ENCODE measurements around the gene SORCS2.

The SORCS2 gene

GRCh38 chr4:7519638-7520376 is 327.5 kb downstream of the SORCS2 start:
- H3K4me3 ChIP-seq (ENCODE audit: low read depth, low read length): no peak overlapping the region
- H3K36me3 ChIP-seq (ENCODE audit: control insufficient read depth, insufficient read depth, low read length): no peaks in the 10 kb centered on the region
- no peaks in the 10 kb centered on the region for H3K27me3 ChIP-seq (ENCODE audit: control insufficient read depth, insufficient read depth, low read length)
- H3K9ac ChIP-seq (ENCODE audit: low read depth, low read length): no peak overlapping the region
- no peaks in the 10 kb centered on the region for H3K4me1 ChIP-seq (ENCODE audit: control insufficient read depth, insufficient read depth, low read length)
- no peaks in the 10 kb centered on the region for H3K9me3 ChIP-seq (ENCODE audit: control insufficient read depth, insufficient read depth, low read length)

GRCh38 chr4:7521666-7522065 is 329.3 kb downstream of the SORCS2 start:
- H3K9me3 ChIP-seq (ENCODE audit: control insufficient read depth, insufficient read depth, low read length): no peaks in the 10 kb centered on the region

GRCh38 chr4:7522452-7523220 is 330.3 kb downstream of the SORCS2 start:
- no peaks in the 10 kb centered on the region for H3K36me3 ChIP-seq (ENCODE audit: control insufficient read depth, insufficient read depth, low read length)
- H3K4me3 ChIP-seq (ENCODE audit: low read depth, low read length): no peak overlapping the region
- H3K9me3 ChIP-seq (ENCODE audit: control insufficient read depth, insufficient read depth, low read length): no peaks in the 10 kb centered on the region
- no peak overlapping the region for H3K9ac ChIP-seq (ENCODE audit: low read depth, low read length)
- H3K27me3 ChIP-seq (ENCODE audit: control insufficient read depth, insufficient read depth, low read length): no peaks in the 10 kb centered on the region
- no peaks in the 10 kb centered on the region for H3K4me1 ChIP-seq (ENCODE audit: control insufficient read depth, insufficient read depth, low read length)

More at GRCh38 chr4:7521666-7522065, 329.3 kb downstream of the SORCS2 start:
- Histone ChIP-seq H3K4me1 (ENCODE audit: control insufficient read depth, insufficient read depth, low read length) (no peaks in the 10 kb centered on the region), H3K4me3 (ENCODE audit: low read depth, low read length) (no peak overlapping the region), H3K9ac (ENCODE audit: low read depth, low read length) (no peak overlapping the region), H3K27me3 (ENCODE audit: control insufficient read depth, insufficient read depth, low read length) (no peaks in the 10 kb centered on the region), H3K36me3 (ENCODE audit: control insufficient read depth, insufficient read depth, low read length) (no peaks in the 10 kb centered on the region)

GRCh38 chr4:7523526-7523925 is 331.2 kb downstream of the SORCS2 start:
- Histone ChIP-seq H3K36me3 (ENCODE audit: control insufficient read depth, insufficient read depth, low read length) (no peaks in the 10 kb centered on the region), H3K4me3 (ENCODE audit: low read depth, low read length) (no peak overlapping the region), H3K27me3 (ENCODE audit: control insufficient read depth, insufficient read depth, low read length) (no peaks in the 10 kb centered on the region), H3K4me1 (ENCODE audit: control insufficient read depth, insufficient read depth, low read length) (no peaks in the 10 kb centered on the region), H3K9me3 (ENCODE audit: control insufficient read depth, insufficient read depth, low read length) (no peaks in the 10 kb centered on the region), H3K9ac (ENCODE audit: low read depth, low read length) (no peak overlapping the region)

GRCh38 chr4:7524064-7524682 is 331.8 kb downstream of the SORCS2 start:
- no peak overlapping the region for H3K4me3 ChIP-seq (ENCODE audit: low read depth, low read length)
- no peaks in the 10 kb centered on the region for H3K9me3 ChIP-seq (ENCODE audit: control insufficient read depth, insufficient read depth, low read length)
- H3K36me3 ChIP-seq (ENCODE audit: control insufficient read depth, insufficient read depth, low read length): no peaks in the 10 kb centered on the region
- H3K4me1 ChIP-seq (ENCODE audit: control insufficient read depth, insufficient read depth, low read length): no peaks in the 10 kb centered on the region
- no peak overlapping the region for H3K9ac ChIP-seq (ENCODE audit: low read depth, low read length)
- no peaks in the 10 kb centered on the region for H3K27me3 ChIP-seq (ENCODE audit: control insufficient read depth, insufficient read depth, low read length)

DNA sequence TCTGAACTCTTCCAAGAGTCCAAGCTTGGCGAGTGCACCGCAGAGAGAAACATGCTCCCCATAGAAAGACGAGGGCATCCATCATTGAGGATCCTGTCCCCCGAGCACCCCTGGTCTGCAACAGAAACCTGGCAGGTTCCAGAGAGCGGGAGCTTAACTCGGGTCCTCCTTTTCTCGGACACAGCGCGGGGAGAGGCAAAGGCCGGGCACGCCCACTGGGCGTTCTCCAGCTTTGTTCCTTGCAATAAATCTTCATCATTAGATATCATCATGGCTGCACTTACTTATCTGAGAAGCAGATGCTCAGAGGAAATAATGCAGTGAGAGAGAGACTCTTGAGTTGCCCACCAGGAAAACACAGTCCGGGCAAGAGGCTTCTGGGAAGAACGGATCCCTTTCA is 332.5 kb downstream of the SORCS2 start:
- Histone ChIP-seq H3K27me3 (ENCODE audit: control insufficient read depth, insufficient read depth, low read length) (no peaks in the 10 kb centered on the region), H3K9me3 (ENCODE audit: control insufficient read depth, insufficient read depth, low read length) (no peaks in the 10 kb centered on the region), H3K9ac (ENCODE audit: low read depth, low read length) (no peak overlapping the region), H3K36me3 (ENCODE audit: control insufficient read depth, insufficient read depth, low read length) (no peaks in the 10 kb centered on the region), H3K4me1 (ENCODE audit: control insufficient read depth, insufficient read depth, low read length) (no peaks in the 10 kb centered on the region), H3K4me3 (ENCODE audit: low read depth, low read length) (no peak overlapping the region)

DNA sequence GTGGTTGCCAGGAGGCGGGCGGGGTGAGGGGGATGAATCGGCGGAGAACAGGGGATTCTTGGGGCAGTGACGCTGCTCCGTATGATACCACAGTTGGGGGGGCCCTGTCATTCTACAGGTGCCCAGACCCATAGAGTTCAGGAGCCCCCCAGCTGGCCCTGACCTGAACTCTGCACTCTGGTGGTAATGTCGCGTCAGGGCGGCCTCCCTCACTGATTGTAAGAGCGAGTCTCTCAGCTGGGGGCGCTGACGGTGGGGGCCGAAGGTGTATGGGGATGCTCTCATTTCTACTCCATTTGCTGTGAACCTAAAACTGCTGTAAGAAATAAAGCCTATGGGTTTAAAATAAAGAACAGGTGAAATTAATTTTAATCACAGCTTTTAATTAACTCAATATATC is 334.2 kb downstream of the SORCS2 start:
- Histone ChIP-seq H3K9ac (ENCODE audit: low read depth, low read length) (no peak overlapping the region), H3K9me3 (ENCODE audit: control insufficient read depth, insufficient read depth, low read length) (no peaks in the 10 kb centered on the region), H3K36me3 (ENCODE audit: control insufficient read depth, insufficient read depth, low read length) (no peaks in the 10 kb centered on the region), H3K4me1 (ENCODE audit: control insufficient read depth, insufficient read depth, low read length) (no peaks in the 10 kb centered on the region), H3K27me3 (ENCODE audit: control insufficient read depth, insufficient read depth, low read length) (no peaks in the 10 kb centered on the region), H3K4me3 (ENCODE audit: low read depth, low read length) (no peak overlapping the region)

GRCh38 chr4:7526929-7527535 is 334.7 kb downstream of the SORCS2 start:
- Histone ChIP-seq H3K4me1 (ENCODE audit: control insufficient read depth, insufficient read depth, low read length) (no peaks in the 10 kb centered on the region), H3K27me3 (ENCODE audit: control insufficient read depth, insufficient read depth, low read length) (no peaks in the 10 kb centered on the region), H3K4me3 (ENCODE audit: low read depth, low read length) (no peak overlapping the region), H3K36me3 (ENCODE audit: control insufficient read depth, insufficient read depth, low read length) (no peaks in the 10 kb centered on the region), H3K9ac (ENCODE audit: low read depth, low read length) (no peak overlapping the region), H3K9me3 (ENCODE audit: control insufficient read depth, insufficient read depth, low read length) (no peaks in the 10 kb centered on the region)

GRCh38 chr4:7529368-7530080 is 337.2 kb downstream of the SORCS2 start:
- H3K4me3 ChIP-seq (ENCODE audit: low read depth, low read length): no peak overlapping the region
- H3K36me3 ChIP-seq (ENCODE audit: control insufficient read depth, insufficient read depth, low read length): no peaks in the 10 kb centered on the region
- peaks cover 2% of the 10 kb centered on the region for H3K4me1 ChIP-seq (ENCODE audit: control insufficient read depth, insufficient read depth, low read length)
- H3K9me3 ChIP-seq (ENCODE audit: control insufficient read depth, insufficient read depth, low read length): no peaks in the 10 kb centered on the region
- no peaks in the 10 kb centered on the region for H3K27me3 ChIP-seq (ENCODE audit: control insufficient read depth, insufficient read depth, low read length)
- H3K9ac ChIP-seq (ENCODE audit: low read depth, low read length): no peak overlapping the region

DNA sequence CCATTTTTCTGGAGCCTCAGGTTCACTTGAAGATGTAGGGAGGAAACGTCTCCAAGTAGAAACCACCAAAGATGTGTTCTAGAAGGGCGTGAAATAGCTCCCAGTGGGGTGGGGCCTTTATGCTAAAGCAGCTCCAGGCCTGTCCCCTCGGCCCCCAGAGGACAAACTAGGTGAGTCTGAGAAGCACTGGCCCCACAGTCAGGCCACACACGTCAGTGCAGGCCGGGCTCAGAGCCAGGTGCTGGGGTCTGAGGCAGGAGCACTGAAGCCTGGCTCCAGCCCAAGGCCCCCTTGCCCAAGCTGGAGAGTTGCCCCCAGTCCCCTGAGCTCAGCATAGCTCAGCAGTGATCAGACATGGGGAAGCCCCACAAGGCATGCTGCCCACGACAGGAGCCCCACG is 337.7 kb downstream of the SORCS2 start:
- Histone ChIP-seq H3K4me3 (ENCODE audit: low read depth, low read length) (no peak overlapping the region), H3K27me3 (ENCODE audit: control insufficient read depth, insufficient read depth, low read length) (no peaks in the 10 kb centered on the region), H3K9ac (ENCODE audit: low read depth, low read length) (no peak overlapping the region), H3K36me3 (ENCODE audit: control insufficient read depth, insufficient read depth, low read length) (no peaks in the 10 kb centered on the region), H3K9me3 (ENCODE audit: control insufficient read depth, insufficient read depth, low read length) (no peaks in the 10 kb centered on the region), H3K4me1 (ENCODE audit: control insufficient read depth, insufficient read depth, low read length) (peaks cover 2% of the 10 kb centered on the region)

DNA sequence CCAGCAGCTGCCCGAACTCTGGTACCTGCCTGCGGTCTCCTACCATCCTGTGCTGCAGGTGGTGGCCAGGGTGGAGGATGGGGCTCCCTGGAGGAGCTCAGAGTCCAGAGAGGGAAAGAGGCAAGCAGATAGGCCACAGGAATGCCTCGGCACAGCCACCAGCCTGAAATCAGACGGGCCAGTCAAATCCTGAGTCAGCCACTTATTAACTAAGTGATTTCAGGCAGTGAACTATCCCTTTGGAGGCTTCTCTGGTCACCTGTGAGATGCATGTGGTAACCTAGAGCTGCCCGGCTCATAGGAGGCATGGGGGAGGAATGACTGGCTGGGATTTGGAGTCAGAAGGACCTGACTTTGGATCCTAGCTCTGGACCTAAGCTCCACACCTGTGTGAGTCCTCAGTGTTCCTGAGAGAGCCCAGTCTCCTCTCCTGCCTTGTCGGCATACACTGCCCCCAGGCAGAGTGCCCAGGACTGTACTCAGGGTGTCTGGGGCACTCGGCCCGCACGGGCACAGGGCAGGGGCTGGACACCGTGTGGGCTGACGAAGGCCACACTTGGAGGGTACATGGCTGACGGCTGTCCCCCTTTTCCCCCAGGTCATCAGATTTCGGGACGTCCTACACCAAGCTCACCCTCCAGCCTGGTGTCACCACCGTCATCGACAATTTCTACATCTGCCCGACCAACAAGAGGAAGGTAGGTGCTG is 338.7 kb downstream of the SORCS2 start:
- Histone ChIP-seq H3K4me1 (ENCODE audit: control insufficient read depth, insufficient read depth, low read length) (peaks cover 2% of the 10 kb centered on the region), H3K36me3 (ENCODE audit: control insufficient read depth, insufficient read depth, low read length) (no peaks in the 10 kb centered on the region), H3K4me3 (ENCODE audit: low read depth, low read length) (no peak overlapping the region), H3K9me3 (ENCODE audit: control insufficient read depth, insufficient read depth, low read length) (no peaks in the 10 kb centered on the region), H3K27me3 (ENCODE audit: control insufficient read depth, insufficient read depth, low read length) (no peaks in the 10 kb centered on the region), H3K9ac (ENCODE audit: low read depth, low read length) (no peak overlapping the region)

Data from iPS-15b (cell line).